GM18858 (cell line): ENCODE results near the gene E2F3.

ENCODE experiments used
- ATAC-seq: cut with Tn5 transposase; IDR thresholded peaks from one replicate; pipeline ENCODE4 v1.9.1; 2021; ENCODE audit not compliant: unreplicated experiment

Gene E2F3

GRCh38 chr6:20402092-20402341 lies 338 bp downstream of the E2F3 start:
- no peak for ATAC-seq

GRCh38 chr6:20402342-20403069 lies 827 bp downstream of the E2F3 start:
- no peak for ATAC-seq

GRCh38 chr6:20403070-20403765 lies 1.5 kb downstream of the E2F3 start:
- peak; percentile 39 for ATAC-seq

- no peak for ATAC-seq
Measured at GRCh38 chr6:20403766-20404640, 2.3 kb downstream of the E2F3 start.

GRCh38 chr6:20404641-20405032 lies 3.0 kb downstream of the E2F3 start:
- peak; percentile 34 for ATAC-seq

- ATAC-seq: no peak
Measured at GRCh38 chr6:20408851-20409250, 7.2 kb downstream of the E2F3 start.

- ATAC-seq: peak; percentile 92
Measured at GRCh38 chr6:20409427-20409971, 7.8 kb downstream of the E2F3 start.

GRCh38 chr6:20411544-20411943 lies 9.9 kb downstream of the E2F3 start:
- no peak for ATAC-seq

GRCh38 chr6:20411953-20412681 lies 10.4 kb downstream of the E2F3 start:
- ATAC-seq: no peak

GRCh38 chr6:20412682-20413073 lies 11.0 kb downstream of the E2F3 start:
- ATAC-seq: no peak

- no peak for ATAC-seq
Measured at GRCh38 chr6:20413826-20414225, 12.1 kb downstream of the E2F3 start.

GRCh38 chr6:20414711-20415110 lies 13.0 kb downstream of the E2F3 start:
- no peak for ATAC-seq

GRCh38 chr6:20415304-20415703 lies 13.6 kb downstream of the E2F3 start:
- no peak for ATAC-seq

- ATAC-seq: no peak
Measured at GRCh38 chr6:20415712-20416454, 14.2 kb downstream of the E2F3 start.

- no peak for ATAC-seq
Measured at GRCh38 chr6:20416567-20417345, 15.1 kb downstream of the E2F3 start.

GRCh38 chr6:20417819-20418218 lies 16.1 kb downstream of the E2F3 start:
- ATAC-seq: peak; percentile 68

GRCh38 chr6:20426177-20427082 lies 24.8 kb downstream of the E2F3 start:
- no peak for ATAC-seq

- ATAC-seq: peak; percentile 96
Measured at GRCh38 chr6:20427856-20428255, 26.2 kb downstream of the E2F3 start.
